Measurements from ENCODE around the gene TSPAN18.

Gene TSPAN18

GRCh38 chr11:44976576-44976975 lies 249.8 kb downstream of the TSPAN18 start:
- H2BK120ac ChIP-seq (ENCODE audit: low read depth, low read length) = no peak overlapping the region
- H2BK5ac ChIP-seq (ENCODE audit: low read length) = no peak overlapping the region
- H2AFZ ChIP-seq (ENCODE audit: low read length) = no peak overlapping the region
- no peak overlapping the region for H3K27ac ChIP-seq (replicated peaks; ENCODE audit: low read length)
- no peak overlapping the region for H3K23ac ChIP-seq (ENCODE audit: low read depth, low read length, poor library complexity)
- no CpG with 5 or more reads among the region's 5 CpGs for WGBS, 2 donors (ENCODE audit: extremely low coverage in 2 of 2, insufficient read length in 2 of 2, insufficient replicate concordance in 1 of 2)
- no peak overlapping the region for H3K4me3 ChIP-seq (ENCODE audit: low read length in 2 of 2)
- H3K9ac ChIP-seq (ENCODE audit: low read depth, low read length, poor library complexity) = no peak overlapping the region
- no peaks in the 10 kb centered on the region for H3K79me1 ChIP-seq (ENCODE audit: low read depth, low read length)
- no peak overlapping the region for H3K14ac ChIP-seq (ENCODE audit: low read length)
- peaks cover 15 to 40% of the 10 kb centered on the region in 2 donors for H3K4me1 ChIP-seq (ENCODE audit: control insufficient read depth in 2 of 2, insufficient read depth in 1 of 2, low read depth in 1 of 2, low read length in 2 of 2)
- peaks cover 0 to 23% (median 0%) of the 10 kb centered on the region in 3 experiments for H3K27me3 ChIP-seq (ENCODE audit: control insufficient read depth in 3 of 3, insufficient read depth in 3 of 3, low read depth in 1 of 3, low read length in 3 of 3)
- no peak overlapping the region for H3K4ac ChIP-seq (ENCODE audit: low read length)
- no peak overlapping the region for H4K8ac ChIP-seq (ENCODE audit: low read depth, low read length)
- H2BK12ac ChIP-seq (ENCODE audit: low read length) = no peak overlapping the region
- no peak for DNase-seq (ENCODE audit: low spot score)
- no peak overlapping the region for H2AK5ac ChIP-seq (ENCODE audit: low read depth, low read length)
- H3K18ac ChIP-seq (ENCODE audit: low read length) = peak overlapping the region; percentile 11
- no peaks in the 10 kb centered on the region for H3K36me3 ChIP-seq (replicated peaks in 1 of 2; ENCODE audit: control insufficient read depth in 2 of 2, insufficient read depth in 2 of 2, low read length in 2 of 2)
- H4K91ac ChIP-seq (ENCODE audit: low read depth, low read length, poor library complexity) = no peak overlapping the region
- H3K9me3 ChIP-seq (replicated peaks in 1 of 2; ENCODE audit: control insufficient read depth in 2 of 2, insufficient read depth in 1 of 2, low read depth in 1 of 2, low read length in 2 of 2) = peaks cover 0 to 2% of the 10 kb centered on the region in 2 donors
- no peak overlapping the region for H2BK15ac ChIP-seq (ENCODE audit: low read length)
- no peak overlapping the region for H3K4me2 ChIP-seq (ENCODE audit: insufficient read depth, low read length, poor library complexity, severe bottlenecking)

GRCh38 chr11:44977493-44977984 lies 250.8 kb downstream of the TSPAN18 start:
- no peak overlapping the region for H2AFZ ChIP-seq (ENCODE audit: low read length)
- H4K8ac ChIP-seq (ENCODE audit: low read depth, low read length) = no peak overlapping the region
- no peak overlapping the region for H3K4me3 ChIP-seq (ENCODE audit: low read length in 2 of 2)
- no peak overlapping the region for H2BK12ac ChIP-seq (ENCODE audit: low read length)
- no peak overlapping the region for H3K14ac ChIP-seq (ENCODE audit: low read length)
- peaks cover 0 to 2% of the 10 kb centered on the region in 2 donors for H3K9me3 ChIP-seq (replicated peaks in 1 of 2; ENCODE audit: control insufficient read depth in 2 of 2, insufficient read depth in 1 of 2, low read depth in 1 of 2, low read length in 2 of 2)
- no peak for DNase-seq (ENCODE audit: low spot score)
- H3K4me2 ChIP-seq (ENCODE audit: insufficient read depth, low read length, poor library complexity, severe bottlenecking) = no peak overlapping the region
- WGBS, 2 donors (ENCODE audit: extremely low coverage in 2 of 2, insufficient read length in 2 of 2, insufficient replicate concordance in 1 of 2) = no CpG with 5 or more reads among the region's 9 CpGs
- H3K27me3 ChIP-seq (ENCODE audit: control insufficient read depth in 3 of 3, insufficient read depth in 3 of 3, low read depth in 1 of 3, low read length in 3 of 3) = peaks cover 0 to 22% (median 0%) of the 10 kb centered on the region in 3 experiments
- H3K27ac ChIP-seq (replicated peaks; ENCODE audit: low read length) = peak overlapping the region; percentile 43
- no peak overlapping the region for H4K91ac ChIP-seq (ENCODE audit: low read depth, low read length, poor library complexity)
- peak overlapping the region; percentile 14 for H3K23ac ChIP-seq (ENCODE audit: low read depth, low read length, poor library complexity)
- no peak overlapping the region for H2BK15ac ChIP-seq (ENCODE audit: low read length)
- no peak overlapping the region for H3K4ac ChIP-seq (ENCODE audit: low read length)
- peaks cover 15 to 40% of the 10 kb centered on the region in 2 donors for H3K4me1 ChIP-seq (ENCODE audit: control insufficient read depth in 2 of 2, insufficient read depth in 1 of 2, low read depth in 1 of 2, low read length in 2 of 2)
- peak overlapping the region; percentile 67 for H2BK5ac ChIP-seq (ENCODE audit: low read length)
- no peaks in the 10 kb centered on the region for H3K79me1 ChIP-seq (ENCODE audit: low read depth, low read length)
- H2BK120ac ChIP-seq (ENCODE audit: low read depth, low read length) = no peak overlapping the region
- no peak overlapping the region for H3K9ac ChIP-seq (ENCODE audit: low read depth, low read length, poor library complexity)
- H2AK5ac ChIP-seq (ENCODE audit: low read depth, low read length) = peak overlapping the region; percentile 47
- no peaks in the 10 kb centered on the region for H3K36me3 ChIP-seq (replicated peaks in 1 of 2; ENCODE audit: control insufficient read depth in 2 of 2, insufficient read depth in 2 of 2, low read length in 2 of 2)
- peak overlapping the region; percentile 61 for H3K18ac ChIP-seq (ENCODE audit: low read length)

- WGBS, 2 donors (ENCODE audit: extremely low coverage in 2 of 2, insufficient read length in 2 of 2, insufficient replicate concordance in 1 of 2) = 100% methylated on average over 1 of the region's 3 CpGs
- no peak overlapping the region for H4K8ac ChIP-seq (ENCODE audit: low read depth, low read length)
- H3K23ac ChIP-seq (ENCODE audit: low read depth, low read length, poor library complexity) = no peak overlapping the region
- H2BK120ac ChIP-seq (ENCODE audit: low read depth, low read length) = no peak overlapping the region
- no peak overlapping the region for H2AFZ ChIP-seq (ENCODE audit: low read length)
- no peak overlapping the region for H3K4me3 ChIP-seq (ENCODE audit: low read length in 2 of 2)
- peak overlapping the region; percentile 36 for H3K27ac ChIP-seq (replicated peaks; ENCODE audit: low read length)
- H3K27me3 ChIP-seq (ENCODE audit: control insufficient read depth in 3 of 3, insufficient read depth in 3 of 3, low read depth in 1 of 3, low read length in 3 of 3) = peaks cover 0 to 17% (median 0%) of the 10 kb centered on the region in 3 experiments
- no peak overlapping the region for H4K91ac ChIP-seq (ENCODE audit: low read depth, low read length, poor library complexity)
- H3K4ac ChIP-seq (ENCODE audit: low read length) = no peak overlapping the region
- no peak overlapping the region for H2BK12ac ChIP-seq (ENCODE audit: low read length)
- no peak overlapping the region for H3K9ac ChIP-seq (ENCODE audit: low read depth, low read length, poor library complexity)
- peaks cover 0 to 2% of the 10 kb centered on the region in 2 donors for H3K9me3 ChIP-seq (replicated peaks in 1 of 2; ENCODE audit: control insufficient read depth in 2 of 2, insufficient read depth in 1 of 2, low read depth in 1 of 2, low read length in 2 of 2)
- H3K4me1 ChIP-seq (ENCODE audit: control insufficient read depth in 2 of 2, insufficient read depth in 1 of 2, low read depth in 1 of 2, low read length in 2 of 2) = peaks cover 15 to 40% of the 10 kb centered on the region in 2 donors
- H3K36me3 ChIP-seq (replicated peaks in 1 of 2; ENCODE audit: control insufficient read depth in 2 of 2, insufficient read depth in 2 of 2, low read length in 2 of 2) = no peaks in the 10 kb centered on the region
- no peak for DNase-seq (ENCODE audit: low spot score)
- no peak overlapping the region for H3K4me2 ChIP-seq (ENCODE audit: insufficient read depth, low read length, poor library complexity, severe bottlenecking)
- H3K14ac ChIP-seq (ENCODE audit: low read length) = peak overlapping the region; percentile 11
- no peak overlapping the region for H3K18ac ChIP-seq (ENCODE audit: low read length)
- H2AK5ac ChIP-seq (ENCODE audit: low read depth, low read length) = no peak overlapping the region
- H2BK15ac ChIP-seq (ENCODE audit: low read length) = no peak overlapping the region
- H3K79me1 ChIP-seq (ENCODE audit: low read depth, low read length) = no peaks in the 10 kb centered on the region
- no peak overlapping the region for H2BK5ac ChIP-seq (ENCODE audit: low read length)
These were observed 251.7 kb downstream of the TSPAN18 start for GRCh38 chr11:44978274-44978960.

DNA sequence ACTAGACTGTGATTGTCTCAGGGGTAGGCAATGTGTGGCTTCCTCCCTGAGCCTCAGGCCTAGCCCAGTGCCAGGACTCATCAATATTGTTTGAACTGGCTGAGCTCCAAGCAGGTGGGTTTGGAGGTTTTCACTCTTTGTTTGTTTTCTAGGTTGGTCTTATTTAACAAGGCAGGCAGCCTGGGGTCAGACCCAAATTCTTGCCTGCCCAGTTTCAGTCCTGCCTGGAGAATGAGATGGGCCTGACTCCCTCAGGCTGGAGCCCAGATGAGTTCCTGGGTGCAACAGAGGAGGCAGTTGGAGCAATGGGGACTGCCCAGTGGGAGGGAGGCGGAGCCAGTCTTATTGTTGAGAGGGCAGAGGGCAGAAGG lies 252.2 kb downstream of the TSPAN18 start:
- H4K91ac ChIP-seq (ENCODE audit: low read depth, low read length, poor library complexity) = no peak overlapping the region
- WGBS, 2 donors (ENCODE audit: extremely low coverage in 2 of 2, insufficient read length in 2 of 2, insufficient replicate concordance in 1 of 2) = no CpG with 5 or more reads among the region's 1 CpG
- DNase-seq (ENCODE audit: low spot score) = no peak
- peaks cover 0 to 18% (median 0%) of the 10 kb centered on the region in 3 experiments for H3K27me3 ChIP-seq (ENCODE audit: control insufficient read depth in 3 of 3, insufficient read depth in 3 of 3, low read depth in 1 of 3, low read length in 3 of 3)
- no peak overlapping the region for H3K4me2 ChIP-seq (ENCODE audit: insufficient read depth, low read length, poor library complexity, severe bottlenecking)
- H3K27ac ChIP-seq (replicated peaks; ENCODE audit: low read length) = peak overlapping the region; percentile 36
- no peak overlapping the region for H2AK5ac ChIP-seq (ENCODE audit: low read depth, low read length)
- peaks cover 0 to 2% of the 10 kb centered on the region in 2 donors for H3K9me3 ChIP-seq (replicated peaks in 1 of 2; ENCODE audit: control insufficient read depth in 2 of 2, insufficient read depth in 1 of 2, low read depth in 1 of 2, low read length in 2 of 2)
- H3K79me1 ChIP-seq (ENCODE audit: low read depth, low read length) = no peaks in the 10 kb centered on the region
- no peak overlapping the region for H3K18ac ChIP-seq (ENCODE audit: low read length)
- no peak overlapping the region for H2BK120ac ChIP-seq (ENCODE audit: low read depth, low read length)
- H3K4me3 ChIP-seq (ENCODE audit: low read length in 2 of 2) = no peak overlapping the region
- H2BK5ac ChIP-seq (ENCODE audit: low read length) = no peak overlapping the region
- H3K36me3 ChIP-seq (replicated peaks in 1 of 2; ENCODE audit: control insufficient read depth in 2 of 2, insufficient read depth in 2 of 2, low read length in 2 of 2) = no peaks in the 10 kb centered on the region
- no peak overlapping the region for H2BK12ac ChIP-seq (ENCODE audit: low read length)
- H4K8ac ChIP-seq (ENCODE audit: low read depth, low read length) = no peak overlapping the region
- no peak overlapping the region for H3K14ac ChIP-seq (ENCODE audit: low read length)
- H3K23ac ChIP-seq (ENCODE audit: low read depth, low read length, poor library complexity) = no peak overlapping the region
- no peak overlapping the region for H3K4ac ChIP-seq (ENCODE audit: low read length)
- H3K9ac ChIP-seq (ENCODE audit: low read depth, low read length, poor library complexity) = no peak overlapping the region
- peaks cover 10 to 34% of the 10 kb centered on the region in 2 donors for H3K4me1 ChIP-seq (ENCODE audit: control insufficient read depth in 2 of 2, insufficient read depth in 1 of 2, low read depth in 1 of 2, low read length in 2 of 2)
- H2BK15ac ChIP-seq (ENCODE audit: low read length) = no peak overlapping the region
- no peak overlapping the region for H2AFZ ChIP-seq (ENCODE audit: low read length)
